ENCODE data around the gene GPR75.
"Not testable (repeated sequence)": the region's sequence is repeated elsewhere in the genome, so short reads cannot be mapped to it uniquely, and the experiment has no call there.

The GPR75 gene

DNA sequence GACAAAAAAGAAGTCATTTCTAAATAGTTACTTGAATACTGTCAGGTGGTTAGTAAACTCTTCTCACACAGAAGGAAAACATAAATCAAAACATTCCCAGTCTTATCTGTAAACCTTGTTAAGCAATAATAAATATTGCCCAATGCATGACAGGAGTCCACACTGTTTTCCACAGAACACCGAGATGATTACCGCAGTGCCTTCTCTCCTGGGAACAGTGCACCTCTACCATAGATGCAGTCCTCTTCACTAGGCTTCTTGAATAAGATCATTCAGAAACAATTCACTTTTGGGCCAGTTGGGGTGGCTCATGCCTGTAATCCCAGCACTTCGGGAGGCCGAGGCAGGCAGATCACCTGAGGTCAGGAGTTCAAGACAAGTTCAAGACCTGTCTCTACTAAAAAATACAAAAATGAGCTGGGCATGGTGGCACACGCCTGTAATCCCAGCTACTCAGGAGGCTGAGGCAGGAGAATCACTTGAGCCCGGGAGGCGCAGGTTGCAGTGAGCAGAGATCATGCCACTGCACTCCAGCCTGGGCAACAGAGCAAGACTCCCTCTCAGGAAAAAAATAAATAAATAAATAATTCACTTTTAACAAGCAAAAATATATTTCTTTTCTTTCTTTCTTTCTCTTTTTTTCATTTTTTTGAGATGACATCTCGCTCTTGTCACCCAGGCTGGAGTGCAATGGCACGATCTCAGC, 8.6 kb downstream of the GPR75 start:
- not testable (repeated sequence) for DNase-seq

DNA sequence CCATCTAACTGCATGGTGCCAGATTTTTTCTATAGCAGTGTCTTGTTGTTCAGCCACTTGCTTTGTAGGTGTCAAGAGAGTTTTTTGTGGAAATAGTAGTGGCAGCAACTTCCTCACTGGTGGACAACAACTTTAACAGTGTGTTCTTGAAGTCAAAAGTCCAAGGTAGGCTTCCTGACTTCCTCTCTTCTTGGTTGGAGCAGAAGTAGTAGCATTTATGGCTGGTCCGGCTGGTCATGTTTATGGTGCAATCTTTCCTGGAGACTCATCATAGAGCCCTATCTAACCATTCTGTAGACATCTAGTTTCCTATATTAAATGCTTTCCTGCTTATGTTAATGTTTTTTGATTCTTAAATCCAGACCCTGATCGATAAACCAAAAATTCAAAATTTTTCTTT, 11.7 kb downstream of the GPR75 start:
- no peak for DNase-seq

GRCh38 chr2:53843595-53843994, 16.2 kb downstream of the GPR75 start:
- no peak for DNase-seq

DNA sequence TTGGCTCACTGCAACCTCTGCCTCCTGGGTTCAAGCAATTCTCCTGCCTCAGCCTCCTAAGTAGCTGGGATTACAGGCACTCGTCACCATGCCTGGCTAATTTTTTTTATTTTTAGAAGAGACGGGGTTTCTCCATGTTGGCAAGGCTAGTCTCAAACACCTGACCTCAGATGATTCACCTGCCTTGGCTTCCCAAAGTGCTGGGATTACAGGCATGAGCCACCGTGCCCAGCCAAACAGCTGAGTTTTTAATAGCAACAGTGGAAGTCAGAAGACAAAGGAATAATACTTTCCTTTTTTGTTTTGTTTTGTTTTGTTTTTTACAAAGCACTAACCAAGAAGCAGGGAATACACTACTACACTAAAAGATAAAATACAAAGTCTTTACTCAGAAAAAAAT, 16.9 kb downstream of the GPR75 start:
- no peak for DNase-seq

DNA sequence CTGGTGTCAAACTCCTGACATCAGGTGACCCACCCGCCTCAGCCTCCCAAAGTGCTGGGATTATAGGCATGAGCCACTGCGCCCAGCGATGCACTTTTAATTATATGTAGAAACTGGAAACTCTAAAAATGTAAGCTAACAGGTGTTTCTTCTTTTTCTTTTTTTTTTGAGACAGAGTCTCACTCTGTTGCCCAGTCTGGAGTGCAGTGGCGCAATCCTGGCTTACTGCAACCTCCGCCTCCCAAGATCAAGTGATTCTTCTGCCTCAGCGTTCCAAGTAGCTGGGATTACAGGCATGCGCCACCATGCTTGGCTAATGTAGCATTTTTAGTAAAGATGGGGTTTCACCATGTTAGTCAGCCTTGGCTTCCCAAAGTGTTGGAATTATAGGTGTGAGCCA, 18.1 kb downstream of the GPR75 start:
- DNase-seq = not testable (repeated sequence)

DNA sequence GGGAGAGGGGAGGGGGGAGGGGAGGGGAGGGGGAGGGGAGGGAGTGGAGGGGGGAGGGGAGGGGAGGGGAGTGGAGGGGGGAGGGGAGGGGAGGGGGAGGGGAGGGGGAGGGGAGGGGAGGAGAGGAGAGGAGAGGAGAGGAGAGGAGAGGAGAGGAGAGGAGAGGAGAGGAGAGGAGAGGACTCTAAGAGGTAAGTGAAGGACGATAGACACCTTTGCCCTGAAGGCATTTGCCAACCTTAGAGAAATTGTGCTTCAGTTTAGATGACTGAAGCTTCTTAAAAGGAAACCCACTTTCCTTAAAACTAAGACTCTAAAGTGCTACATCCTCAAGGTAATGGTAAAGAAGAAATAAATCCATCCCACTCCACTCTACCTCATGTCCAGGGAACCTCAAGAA, 19.2 kb downstream of the GPR75 start:
- no peak for DNase-seq

- DNase-seq = not testable (repeated sequence)
Measured at GRCh38 chr2:53829980-53830290, 29.8 kb downstream of the GPR75 start.

DNA sequence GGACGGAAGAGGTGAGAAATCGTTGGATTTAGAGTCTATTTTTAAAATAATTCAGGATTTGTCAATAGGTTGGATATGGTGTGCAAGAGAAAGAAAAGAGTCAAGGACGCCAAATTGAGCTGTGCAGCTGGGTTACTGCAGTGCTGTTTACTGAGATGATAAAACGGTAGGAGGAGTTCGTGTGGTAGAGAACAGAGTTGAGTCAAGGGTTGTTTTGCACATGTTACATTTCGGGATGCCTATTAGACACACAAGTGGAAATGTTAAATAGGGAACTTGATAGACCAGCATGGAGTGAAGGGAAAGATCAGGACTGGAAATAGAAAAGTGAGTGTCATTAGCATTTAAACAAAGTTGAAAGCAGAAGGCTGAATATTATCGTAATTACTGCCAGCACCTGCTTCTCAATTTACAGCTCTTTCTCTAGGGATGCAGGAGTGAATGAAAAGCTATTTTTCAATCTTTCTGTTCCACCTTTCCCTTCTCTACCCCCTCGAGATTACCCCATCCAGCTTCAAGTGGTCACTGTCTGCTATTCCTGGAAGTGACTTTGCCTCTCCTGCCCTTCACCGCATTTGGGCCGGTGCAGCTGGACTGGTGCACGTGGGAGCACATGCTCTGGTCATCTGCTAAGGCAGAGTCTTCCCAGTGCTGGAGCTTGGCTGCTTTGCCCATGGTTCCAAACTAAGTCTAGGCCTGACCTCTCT, 30.3 kb downstream of the GPR75 start:
- no peak for DNase-seq

GRCh38 chr2:53828331-53828730, 31.4 kb downstream of the GPR75 start:
- DNase-seq = no peak

- DNase-seq = no peak
Measured at GRCh38 chr2:53827398-53828175, 32.2 kb downstream of the GPR75 start.

DNA sequence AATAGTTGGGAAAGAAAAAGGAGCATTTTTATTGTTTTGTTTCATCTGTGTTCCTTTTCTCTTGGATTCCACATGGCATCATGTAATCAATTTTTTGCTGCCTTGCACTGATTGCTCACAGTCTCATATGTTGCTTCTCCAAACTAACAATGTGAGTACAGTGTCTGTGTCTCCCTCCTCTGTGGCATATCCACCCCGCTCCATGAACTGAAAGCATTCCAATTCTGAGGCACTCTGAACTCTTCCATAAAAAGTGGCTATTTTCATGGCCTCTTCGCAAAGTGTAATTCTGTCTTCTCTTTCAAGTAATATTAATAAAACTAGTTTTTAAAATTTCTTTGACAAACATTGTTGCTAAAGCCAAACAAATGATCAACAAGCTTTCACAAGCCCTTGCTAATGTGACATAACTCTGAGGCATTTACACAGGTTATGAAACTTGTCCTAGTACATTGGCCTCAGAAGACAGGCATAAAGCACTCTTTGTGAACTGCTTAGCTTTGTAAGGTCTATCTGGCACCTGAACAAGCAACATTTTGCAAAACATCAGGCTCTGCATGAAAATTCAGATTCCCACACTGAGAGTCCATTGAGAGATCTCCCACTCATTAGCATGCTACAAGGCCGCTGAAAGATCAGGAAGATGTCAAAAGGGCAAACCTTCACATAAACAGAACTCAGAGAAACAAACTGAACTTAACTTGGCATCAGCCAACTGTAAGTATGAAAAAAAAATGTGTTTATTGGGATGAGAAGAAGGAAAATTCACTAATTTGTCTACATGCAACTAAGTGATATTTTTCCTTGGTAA, 33.0 kb downstream of the GPR75 start:
- no peak for DNase-seq

DNA sequence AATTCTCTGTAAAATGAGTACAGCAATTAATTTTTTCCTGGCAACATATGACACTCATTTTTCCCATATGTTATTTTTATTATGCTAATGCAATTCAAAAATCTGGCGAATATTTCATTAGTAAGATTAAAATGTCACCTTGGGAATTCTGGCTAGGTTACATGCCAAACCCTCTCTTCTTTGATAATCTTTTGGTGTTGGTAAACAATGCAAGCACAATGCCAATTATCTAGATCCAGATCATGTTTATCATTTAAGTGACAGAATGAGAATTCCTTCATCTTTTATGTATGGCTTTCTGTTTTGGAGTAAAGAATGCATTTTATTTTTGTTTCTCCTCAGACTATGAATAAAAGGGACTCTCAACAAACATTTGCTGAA, 33.7 kb downstream of the GPR75 start:
- no peak for DNase-seq

DNA sequence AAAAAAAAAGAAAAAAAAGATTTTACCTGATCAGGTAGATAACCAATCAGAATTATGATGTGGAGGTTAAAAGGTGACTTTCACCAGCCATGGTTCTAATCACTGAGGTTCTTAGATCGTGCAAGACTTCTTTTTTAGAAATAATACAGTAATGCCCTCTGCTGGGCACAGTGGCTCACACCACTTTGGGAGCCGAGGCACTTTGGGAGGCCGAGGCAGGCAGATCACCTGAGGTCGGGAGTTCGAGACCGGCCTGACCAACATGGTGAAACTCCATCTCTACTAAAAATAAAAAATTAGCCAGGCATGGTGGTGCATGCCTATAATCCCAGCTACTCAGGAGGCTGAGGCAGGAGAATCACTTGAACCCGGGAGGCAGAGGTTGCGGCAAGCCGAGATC, 36.1 kb downstream of the GPR75 start:
- DNase-seq = not testable (repeated sequence)

GRCh38 chr2:53821810-53822209, 38.0 kb downstream of the GPR75 start:
- DNase-seq = no peak

DNA sequence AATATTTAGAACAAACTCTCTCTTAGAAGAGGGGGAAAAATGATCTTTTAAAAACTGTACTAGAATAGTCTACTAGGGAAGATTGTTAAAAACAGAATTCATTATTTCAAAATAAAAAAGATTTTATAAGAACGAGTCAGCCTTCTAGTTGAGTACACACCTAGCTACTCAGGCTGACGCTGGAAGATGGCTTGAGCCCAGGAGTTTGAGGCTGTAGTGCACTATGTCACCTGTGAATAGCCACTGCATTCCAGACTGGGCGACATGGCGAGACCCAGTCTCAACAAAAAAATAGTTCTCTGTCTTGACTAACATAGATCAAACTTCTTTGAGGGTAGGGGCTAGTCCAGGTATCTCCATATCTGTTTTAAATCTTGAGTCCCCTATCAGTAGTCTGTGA, 39.1 kb downstream of the GPR75 start:
- DNase-seq = no peak

DNA sequence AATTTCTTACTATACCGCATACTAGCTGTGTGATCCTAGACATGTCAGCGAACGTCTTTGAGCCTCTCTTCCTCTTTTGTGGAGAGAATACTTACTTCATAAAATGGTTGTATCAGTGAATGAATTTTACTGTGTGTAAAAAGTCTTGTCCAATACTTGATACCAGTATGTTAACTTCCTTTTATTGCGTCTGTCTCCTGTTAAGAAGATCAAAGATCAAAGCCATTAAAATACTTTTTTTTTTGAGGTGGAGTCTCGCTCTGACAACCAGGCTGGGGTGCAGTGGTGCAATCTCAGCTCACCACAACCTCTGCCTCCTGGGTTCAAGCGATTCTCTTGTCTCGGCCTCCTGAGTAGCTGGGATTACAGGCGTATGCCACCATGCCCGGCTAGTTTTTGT, 39.7 kb downstream of the GPR75 start:
- no peak for DNase-seq

DNA sequence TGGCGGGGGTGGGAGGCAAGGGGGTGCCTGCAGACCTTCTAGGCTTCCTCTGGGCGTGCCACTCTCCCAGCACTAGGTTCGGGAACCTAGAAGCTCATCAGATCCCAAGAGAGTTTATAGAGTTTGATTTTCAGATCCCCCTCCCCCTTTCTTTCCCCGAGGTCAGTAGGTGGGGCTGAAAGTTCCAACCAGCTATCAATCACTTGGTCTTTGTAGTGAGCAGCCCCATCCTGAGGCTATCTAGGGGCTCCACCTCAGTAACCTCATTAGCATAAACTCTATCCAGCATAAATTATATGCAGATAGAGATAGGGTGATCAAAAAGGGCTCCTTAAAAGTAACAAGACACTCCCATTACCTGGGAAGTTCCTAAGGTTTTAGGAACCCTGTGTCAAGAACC, 40.1 kb downstream of the GPR75 start:
- DNase-seq = no peak

- no peak for DNase-seq
Measured at GRCh38 chr2:53818854-53819435, 40.8 kb downstream of the GPR75 start.

DNA sequence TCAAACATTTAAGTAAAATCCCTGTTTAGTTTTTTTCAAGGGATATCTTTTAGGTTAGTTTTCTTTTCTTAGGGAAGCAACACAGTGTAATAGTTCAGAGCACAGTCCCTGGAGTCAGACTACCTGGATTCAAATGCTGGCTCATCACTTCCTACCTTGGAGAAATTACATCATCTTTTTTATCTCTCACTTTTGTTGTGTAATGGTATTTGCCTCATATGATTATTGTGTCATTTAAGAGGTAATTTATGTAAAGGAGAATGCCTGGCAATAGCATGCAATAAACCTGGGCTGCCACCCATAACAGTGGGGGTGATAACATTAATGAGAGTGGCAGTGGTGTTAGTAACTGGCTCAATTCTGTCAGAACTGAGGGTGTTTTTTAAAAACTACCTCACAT, 46.6 kb downstream of the GPR75 start:
- DNase-seq = no peak

DNA sequence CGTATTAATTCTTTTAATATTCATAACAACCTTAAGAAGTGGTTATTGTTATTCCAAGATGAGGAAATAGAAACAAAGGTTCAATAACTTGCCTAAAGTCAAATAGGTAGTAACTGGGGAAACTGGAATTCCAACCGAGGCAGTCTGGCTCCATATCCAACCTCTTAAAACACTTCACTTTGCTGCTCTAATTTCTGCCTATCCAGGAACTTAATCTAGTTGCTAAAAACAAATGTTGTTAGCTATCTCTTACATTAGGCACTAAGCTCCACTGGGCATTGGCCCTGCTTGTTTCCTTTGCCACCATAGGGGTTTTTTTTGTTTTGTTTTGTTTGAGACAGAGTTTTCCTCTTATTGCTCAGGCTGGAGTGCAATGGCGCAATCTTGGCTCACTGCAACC, 48.2 kb downstream of the GPR75 start:
- no peak for DNase-seq
